Effector CD8-positive, alpha-beta T cell (primary cell): Measurements from ENCODE around the gene FADS2.

ENCODE experiments used
- DNase-seq: peaks from one replicate; lab custom pipeline; 2025; lab: John Stamatoyannopoulos, UW

Gene FADS2

GRCh38 chr11:61820174-61820573 is 7.9 kb upstream of the FADS2 start:
- no peak for DNase-seq

GRCh38 chr11:61826930-61827570 is 1.1 kb upstream of the FADS2 start:
- no peak for DNase-seq

DNA sequence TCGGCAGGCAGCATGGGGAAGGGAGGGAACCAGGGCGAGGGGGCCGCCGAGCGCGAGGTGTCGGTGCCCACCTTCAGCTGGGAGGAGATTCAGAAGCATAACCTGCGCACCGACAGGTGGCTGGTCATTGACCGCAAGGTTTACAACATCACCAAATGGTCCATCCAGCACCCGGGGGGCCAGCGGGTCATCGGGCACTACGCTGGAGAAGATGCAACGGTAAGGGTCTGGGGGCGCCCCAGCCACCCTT is 204 bp downstream of the FADS2 start:
- DNase-seq: no peak

GRCh38 chr11:61828629-61829407 is 718 bp downstream of the FADS2 start:
- peak; percentile 5 for DNase-seq

DNA sequence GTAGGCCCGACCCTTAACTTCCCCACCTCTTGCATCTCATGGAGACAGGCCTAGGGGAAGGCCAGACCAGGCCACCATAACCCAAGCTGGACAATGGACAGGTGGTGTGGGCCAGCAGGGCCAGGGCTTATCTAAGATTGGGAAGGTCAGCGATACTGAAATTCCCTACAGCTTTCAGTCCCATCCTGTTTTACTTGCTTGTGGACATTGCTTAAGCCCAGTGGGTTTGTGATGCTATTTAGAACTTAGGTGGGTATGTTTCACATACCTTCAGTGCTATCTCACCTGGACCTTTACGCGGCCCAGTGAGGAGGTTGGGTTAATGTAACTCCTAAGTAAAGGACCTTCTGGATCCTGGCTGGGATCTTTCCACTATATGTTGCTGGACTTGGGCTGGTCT is 1.7 kb downstream of the FADS2 start:
- DNase-seq: no peak

DNA sequence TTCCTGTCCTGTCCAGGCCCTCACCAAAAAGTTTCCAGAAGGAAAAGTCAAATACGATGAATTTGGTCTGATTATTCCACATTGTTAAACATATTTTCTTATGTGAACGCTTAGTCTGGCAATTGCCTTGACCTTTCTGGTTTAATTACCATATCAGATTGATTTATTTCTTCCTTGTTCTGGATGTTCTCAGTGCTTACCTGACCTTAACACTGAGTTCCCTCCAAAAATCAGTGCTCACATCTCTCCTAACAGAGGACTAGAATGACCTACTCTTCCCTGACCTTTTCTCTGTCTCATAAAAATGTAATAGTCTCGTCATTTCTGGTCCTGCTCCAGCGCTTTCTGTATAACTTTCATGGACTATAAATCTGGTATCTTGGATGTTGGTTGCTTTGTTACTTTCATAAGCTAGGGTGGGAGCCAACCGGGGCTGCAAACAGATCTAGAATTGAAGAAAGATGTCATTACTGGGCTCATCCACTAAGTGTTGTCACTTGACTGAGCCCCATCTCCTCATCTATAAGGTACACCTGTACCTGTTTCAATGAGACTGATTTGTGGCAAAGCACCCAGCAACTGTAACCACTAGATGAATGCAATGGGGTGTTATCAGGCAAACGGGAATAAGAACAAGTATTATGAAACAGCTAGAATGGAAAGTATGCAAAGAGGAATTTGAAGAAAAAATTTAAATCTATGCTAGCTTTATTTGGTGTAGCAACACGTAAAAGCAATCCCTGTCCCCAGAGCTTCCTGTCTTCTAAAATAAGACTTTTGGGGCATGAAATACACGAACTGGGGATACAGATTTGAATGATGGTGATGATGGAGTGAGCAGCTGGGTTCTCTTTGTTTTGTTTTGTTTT is 2.4 kb downstream of the FADS2 start:
- DNase-seq: no peak

DNA sequence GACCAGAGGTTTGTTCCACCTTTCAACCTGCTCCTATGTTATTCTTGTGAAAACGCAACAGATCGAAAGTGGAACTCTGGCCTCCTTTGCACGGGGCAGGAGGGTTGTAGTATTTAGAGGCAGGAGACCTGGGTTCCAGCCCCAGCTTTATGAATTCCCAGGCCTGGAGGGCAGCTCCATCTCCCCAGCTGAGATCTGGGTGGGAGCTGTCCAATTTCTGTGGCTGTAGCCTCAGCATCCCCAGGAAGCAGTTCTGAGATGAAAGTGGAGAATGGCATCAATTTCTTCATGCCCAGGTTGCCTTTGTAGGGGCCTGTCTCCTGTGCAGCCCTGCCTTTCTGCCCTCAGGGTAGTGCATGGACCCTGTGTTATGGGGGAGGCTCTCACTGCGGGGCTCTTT is 4.1 kb downstream of the FADS2 start:
- DNase-seq: no peak

DNA sequence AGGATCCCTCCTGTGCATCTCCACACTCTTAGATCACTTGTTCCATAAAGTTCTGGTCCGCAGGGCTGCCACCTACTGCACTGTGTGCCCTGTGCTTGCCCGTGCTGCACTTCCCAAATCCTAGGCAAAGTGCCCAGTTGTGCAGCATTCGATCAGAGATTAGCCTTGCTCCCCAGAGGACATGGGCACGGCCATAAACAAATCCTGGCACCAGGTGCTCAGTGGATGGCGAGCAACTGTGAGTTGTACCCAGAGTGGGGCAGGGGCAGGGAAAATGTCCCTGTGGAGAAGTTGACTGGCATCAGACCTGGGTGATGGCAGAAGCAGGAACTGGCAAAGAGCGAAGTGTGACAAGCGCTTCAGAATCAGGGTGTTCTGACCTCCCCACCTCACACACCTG is 4.7 kb downstream of the FADS2 start:
- no peak for DNase-seq

DNA sequence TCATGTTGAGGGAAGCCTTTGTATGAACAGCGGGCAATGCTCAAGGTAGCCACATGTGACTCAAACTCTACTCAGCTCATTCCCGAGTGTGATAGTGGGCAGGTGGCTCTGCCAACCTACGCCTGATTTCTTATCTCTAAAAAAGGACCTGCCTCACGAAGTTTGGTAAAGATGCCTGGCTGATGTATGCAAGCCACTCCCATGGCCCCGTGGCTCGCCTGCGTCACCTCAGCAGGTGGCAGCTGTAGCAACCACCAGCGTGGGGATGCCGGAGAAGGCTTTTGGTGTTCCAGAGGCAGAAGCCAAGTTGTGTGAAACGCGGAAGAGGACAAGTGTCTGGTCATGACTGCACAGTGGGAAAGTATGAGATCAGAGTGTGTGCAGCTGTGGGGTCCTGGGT is 5.4 kb downstream of the FADS2 start:
- DNase-seq: no peak

GRCh38 chr11:61833926-61834277 is 5.8 kb downstream of the FADS2 start:
- no peak for DNase-seq

DNA sequence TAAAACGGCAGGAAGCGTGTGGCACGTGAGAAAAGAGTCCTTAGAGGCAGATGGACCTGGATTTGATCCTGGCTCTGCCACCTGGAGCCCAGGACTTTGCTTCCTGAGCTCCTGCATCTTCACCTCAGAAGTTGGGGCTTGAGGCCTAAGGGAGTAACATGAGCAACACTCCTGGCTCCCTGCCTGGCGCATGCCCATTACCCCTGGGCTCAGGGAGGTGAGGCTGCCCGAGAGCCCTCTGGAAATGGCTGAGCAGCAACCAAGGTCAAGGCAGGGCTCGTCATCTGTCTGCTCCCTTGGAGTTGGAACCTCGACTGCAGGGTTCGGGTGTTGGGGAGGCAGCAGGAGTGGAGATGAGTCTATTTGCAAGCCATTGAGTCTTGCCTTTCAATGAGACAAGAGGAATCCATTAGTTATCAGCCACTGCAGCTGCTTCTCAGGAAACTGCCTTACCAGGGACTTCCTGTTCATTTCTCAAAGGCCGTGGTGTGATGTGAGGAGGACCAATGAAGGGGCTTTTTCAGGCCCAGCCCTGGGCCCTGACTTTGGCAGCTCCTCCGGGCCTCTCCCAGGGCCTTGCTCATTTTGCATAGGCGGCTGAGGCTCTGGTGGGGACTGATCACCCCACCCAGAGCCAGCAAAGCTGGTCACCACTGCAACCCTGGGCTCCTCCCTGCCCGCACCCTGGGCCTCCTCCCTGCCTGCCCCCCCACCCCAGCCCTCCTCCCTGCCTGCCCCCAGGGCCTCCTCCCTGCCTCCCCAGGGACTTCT is 6.4 kb downstream of the FADS2 start:
- DNase-seq: no peak

DNA sequence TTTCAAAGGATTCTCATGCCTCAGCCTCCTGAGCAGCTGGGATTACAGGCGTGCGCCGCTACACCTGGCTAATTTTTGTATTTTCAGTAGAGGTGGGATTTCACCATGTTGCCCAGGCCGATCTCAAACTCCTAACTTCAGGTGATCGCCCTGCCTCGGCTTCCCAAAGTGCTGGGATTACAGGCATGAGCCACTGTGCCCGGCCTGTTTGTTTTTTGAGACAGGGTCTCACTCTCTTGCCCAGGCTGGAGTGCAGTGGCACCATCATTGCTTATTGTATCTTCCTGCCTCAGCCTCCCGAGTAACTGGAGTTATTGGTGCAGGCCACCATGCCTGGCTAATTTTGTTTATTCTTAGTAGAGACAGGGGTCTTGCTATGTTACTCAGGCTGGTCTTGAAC is 8.1 kb downstream of the FADS2 start:
- no peak for DNase-seq

DNA sequence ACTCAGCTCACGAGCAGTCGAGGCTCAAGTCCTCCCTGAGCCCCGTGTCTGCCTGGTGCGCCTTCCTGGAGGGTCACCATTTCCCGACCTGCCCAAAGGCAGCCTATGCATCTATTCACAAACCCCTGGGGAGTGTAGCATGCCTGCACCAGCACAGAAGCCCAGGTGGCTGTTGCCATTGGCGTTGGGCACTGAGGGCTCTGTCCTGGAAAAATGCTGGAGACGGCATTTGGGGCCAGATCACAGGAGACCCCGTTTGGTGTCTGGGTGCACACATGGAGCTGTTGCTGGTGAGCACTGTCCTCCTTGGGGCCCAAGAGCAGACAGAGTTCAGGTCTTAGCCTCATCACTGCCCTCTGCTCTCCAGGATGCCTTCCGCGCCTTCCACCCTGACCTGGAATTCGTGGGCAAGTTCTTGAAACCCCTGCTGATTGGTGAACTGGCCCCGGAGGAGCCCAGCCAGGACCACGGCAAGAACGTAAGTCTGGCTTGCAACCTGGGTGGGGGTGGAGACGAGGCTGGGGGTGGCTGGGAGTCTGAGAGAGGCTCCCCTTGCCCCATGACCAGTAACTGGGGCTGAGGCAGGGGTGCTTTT is 9.4 kb downstream of the FADS2 start:
- no peak for DNase-seq

- DNase-seq: no peak
These were observed 10.4 kb downstream of the FADS2 start for GRCh38 chr11:61838501-61838900.

- no peak for DNase-seq
These were observed 10.8 kb downstream of the FADS2 start for GRCh38 chr11:61838921-61839320.

GRCh38 chr11:61839742-61840141 is 11.6 kb downstream of the FADS2 start:
- DNase-seq: no peak

GRCh38 chr11:61840371-61840770 is 12.3 kb downstream of the FADS2 start:
- DNase-seq: no peak

- no peak for DNase-seq
These were observed 13.8 kb downstream of the FADS2 start for GRCh38 chr11:61841636-61842527.

GRCh38 chr11:61842528-61842820 is 14.4 kb downstream of the FADS2 start:
- DNase-seq: no peak

- DNase-seq: no peak
These were observed 16.9 kb downstream of the FADS2 start for GRCh38 chr11:61844909-61845565.
